Measurements from ENCODE around the gene GPLD1.

GPLD1 gene

DNA sequence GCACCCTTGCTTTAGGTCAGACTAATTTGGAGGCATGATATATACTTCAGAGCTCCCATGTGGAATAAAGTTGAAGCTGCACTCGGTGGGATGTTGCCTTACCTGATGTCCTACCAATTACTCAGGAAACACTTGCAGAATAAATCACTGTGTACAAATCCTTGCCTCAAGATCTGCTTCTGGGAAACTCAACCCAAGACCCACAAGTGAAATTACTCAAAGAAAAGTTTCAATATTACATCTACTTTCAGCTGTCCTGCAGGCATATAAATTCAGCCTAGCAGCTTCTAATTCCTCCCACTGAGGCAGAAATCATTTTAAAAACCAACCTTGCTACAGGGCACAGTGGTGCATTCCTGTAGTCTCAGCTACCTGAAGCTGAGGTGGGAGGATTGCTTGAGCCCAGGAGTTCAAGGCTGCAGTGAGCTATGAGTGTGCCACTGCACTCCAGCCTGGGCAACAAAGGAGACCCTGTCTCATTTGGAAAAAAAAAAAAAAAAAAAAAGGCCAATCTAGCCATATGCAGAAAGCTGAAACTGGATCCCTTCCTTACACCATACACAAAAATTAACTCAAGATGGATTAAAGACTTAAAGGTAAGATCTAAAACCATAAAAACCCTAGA lies 110.8 kb downstream of the GPLD1 start:
- no peak for DNase-seq
